Lower leg skin (tissue), 3 donors: ENCODE measurements around the gene ZNG1E.
"Not testable (repeated sequence)": the region's sequence is repeated elsewhere in the genome, so short reads cannot be mapped to it uniquely, and the experiment has no call there.

Experiments
- POLR2A ChIP-seq, 2 donors: fragments of 450-650 bp; IDR thresholded peaks; one replicate each; pipeline ENCODE4 v1.6.1; 2016 to 2017; ENCODE audit warnings: antibody characterized with exemption in 2 of 2, mild to moderate bottlenecking in 1 of 2, moderate library complexity in 1 of 2
- TF ChIP-seq, protein P1 (sequence below), 3 donors: fragments of 450-650 bp; IDR thresholded peaks; one replicate each; pipeline ENCODE4 v1.5.1; 2016; ENCODE audit warnings: antibody characterized with exemption in 3 of 3, mild to moderate bottlenecking in 3 of 3, moderate library complexity in 2 of 3

DNA sequence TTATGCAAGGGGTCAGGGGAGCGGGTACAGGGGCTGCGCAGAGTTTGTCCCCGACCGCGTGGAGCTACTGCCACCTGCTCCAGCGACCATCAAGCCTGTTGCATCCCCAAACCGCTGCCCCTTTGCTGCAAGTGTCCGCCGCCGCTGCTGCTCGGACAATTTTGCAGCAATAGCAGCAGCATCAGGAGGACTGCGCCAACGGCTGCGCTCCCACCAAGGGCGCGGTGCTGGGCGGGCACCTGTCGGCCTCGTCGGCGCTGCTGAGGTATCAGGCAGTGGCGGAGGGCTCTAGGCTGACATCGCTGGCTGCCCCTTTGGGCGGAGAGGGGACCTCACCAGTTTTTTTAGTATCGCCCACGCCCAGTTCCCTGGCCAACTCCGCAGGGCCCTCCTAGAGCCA is 62.4 kb downstream of the ZNG1E start:
- TF ChIP-seq, protein P1, sequence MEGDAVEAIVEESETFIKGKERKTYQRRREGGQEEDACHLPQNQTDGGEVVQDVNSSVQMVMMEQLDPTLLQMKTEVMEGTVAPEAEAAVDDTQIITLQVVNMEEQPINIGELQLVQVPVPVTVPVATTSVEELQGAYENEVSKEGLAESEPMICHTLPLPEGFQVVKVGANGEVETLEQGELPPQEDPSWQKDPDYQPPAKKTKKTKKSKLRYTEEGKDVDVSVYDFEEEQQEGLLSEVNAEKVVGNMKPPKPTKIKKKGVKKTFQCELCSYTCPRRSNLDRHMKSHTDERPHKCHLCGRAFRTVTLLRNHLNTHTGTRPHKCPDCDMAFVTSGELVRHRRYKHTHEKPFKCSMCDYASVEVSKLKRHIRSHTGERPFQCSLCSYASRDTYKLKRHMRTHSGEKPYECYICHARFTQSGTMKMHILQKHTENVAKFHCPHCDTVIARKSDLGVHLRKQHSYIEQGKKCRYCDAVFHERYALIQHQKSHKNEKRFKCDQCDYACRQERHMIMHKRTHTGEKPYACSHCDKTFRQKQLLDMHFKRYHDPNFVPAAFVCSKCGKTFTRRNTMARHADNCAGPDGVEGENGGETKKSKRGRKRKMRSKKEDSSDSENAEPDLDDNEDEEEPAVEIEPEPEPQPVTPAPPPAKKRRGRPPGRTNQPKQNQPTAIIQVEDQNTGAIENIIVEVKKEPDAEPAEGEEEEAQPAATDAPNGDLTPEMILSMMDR (IDR thresholded peaks at IDR 0.05): not testable (repeated sequence)
- TF ChIP-seq POLR2A (IDR thresholded peaks at IDR 0.05): not testable (repeated sequence)
